ENCODE results near the gene SLC27A1. TPM values are rescaled to one million over a fixed set of nuclear protein-coding genes. Genes with fewer than 3 reads are reported as not detected.

The SLC27A1 gene
- total and polyA plus RNA-seq, 4 donors = 2.4 to 7.4 (median 4.0) TPM

- Histone ChIP-seq H3K4me3 (ENCODE audit: low read depth in 1 of 3, low read length in 3 of 3) (no peak overlapping the region), H3K4me1 (ENCODE audit: control insufficient read depth in 4 of 4, insufficient read depth in 4 of 4, low read length in 3 of 4) (no peaks in the 10 kb centered on the region), H3K9me3 (ENCODE audit: control insufficient read depth in 4 of 4, low read length in 3 of 4) (peaks cover 0 to 6% (median 3%) of the 10 kb centered on the region in 4 donors), H3K27me3 (ENCODE audit: control insufficient read depth in 4 of 4, insufficient read depth in 4 of 4, low read length in 3 of 4) (peaks cover 0 to 5% (median 0%) of the 10 kb centered on the region in 4 donors), H3K36me3 (ENCODE audit: control insufficient read depth in 4 of 4, insufficient read depth in 3 of 4, low read depth in 1 of 4, low read length in 3 of 4) (no peaks in the 10 kb centered on the region), H3K9ac (ENCODE audit: low read depth in 1 of 2, low read length in 2 of 2) (no peak overlapping the region), H3K27ac (ENCODE audit: low read depth in 1 of 2, low read length in 2 of 2) (no peak overlapping the region)
- TF ChIP-seq CTCF (IDR thresholded peaks at IDR 0.05; ENCODE audit: low read depth, low read length, missing input control) (no peak), HNF4G (IDR thresholded peaks at IDR 0.05) (no peak), GABPA (IDR thresholded peaks at IDR 0.05 in 1 of 2, conservative IDR thresholded peaks at IDR 0.05 in 1 of 2) (no peak), ATF3 (IDR thresholded peaks at IDR 0.05) (no peak), FOXA2 (IDR thresholded peaks at IDR 0.05) (no peak), EGR1 (IDR thresholded peaks at IDR 0.05; ENCODE audit: low read depth in 2 of 2) (no peak), MAX (IDR thresholded peaks at IDR 0.05) (no peak), YY1 (IDR thresholded peaks at IDR 0.05) (no peak), JUND (IDR thresholded peaks at IDR 0.05) (no peak), TAF1 (conservative IDR thresholded peaks at IDR 0.05) (no peak), RAD21 (IDR thresholded peaks at IDR 0.05) (no peak), FOXA1 (IDR thresholded peaks at IDR 0.05) (no peak)
- 77% methylated on average over 10 of the region's 10 CpGs for WGBS
- no peak for DNase-seq (ENCODE audit: low spot score)
Observed at GRCh38 chr19:17527326-17527725, 57.0 kb downstream of the SLC27A1 start.

- no peak for TF ChIP-seq SP1 (IDR thresholded peaks at IDR 0.05)
- no peak for TF ChIP-seq REST (IDR thresholded peaks at IDR 0.05)
- TF ChIP-seq NR2F2 (IDR thresholded peaks at IDR 0.05) = no peak
- no peak for TF ChIP-seq RAD21 (IDR thresholded peaks at IDR 0.05)
- TF ChIP-seq ZBTB33 (IDR thresholded peaks at IDR 0.05) = no peak
- no peak for TF ChIP-seq FOXA2 (IDR thresholded peaks at IDR 0.05)
- no peak for TF ChIP-seq MAX (IDR thresholded peaks at IDR 0.05)
- no peak for TF ChIP-seq YY1 (IDR thresholded peaks at IDR 0.05)
- no peak for TF ChIP-seq RXRA (IDR thresholded peaks at IDR 0.05)
- TF ChIP-seq CTCF (IDR thresholded peaks at IDR 0.05; ENCODE audit: low read depth, low read length, missing input control) = no peak
- TF ChIP-seq HNF4G (IDR thresholded peaks at IDR 0.05) = no peak
- no peak for TF ChIP-seq JUND (IDR thresholded peaks at IDR 0.05)
- TF ChIP-seq FOXA1 (IDR thresholded peaks at IDR 0.05) = no peak
- TF ChIP-seq GABPA (IDR thresholded peaks at IDR 0.05 in 1 of 2, conservative IDR thresholded peaks at IDR 0.05 in 1 of 2) = no peak
- TF ChIP-seq EGR1 (IDR thresholded peaks at IDR 0.05; ENCODE audit: low read depth in 2 of 2) = no peak
- no peak for TF ChIP-seq TAF1 (conservative IDR thresholded peaks at IDR 0.05)
- TF ChIP-seq HNF4A (conservative IDR thresholded peaks at IDR 0.05) = no peak
- TF ChIP-seq ATF3 (IDR thresholded peaks at IDR 0.05) = no peak
- H3K27ac ChIP-seq (ENCODE audit: low read depth in 1 of 2, low read length in 2 of 2) = no peak overlapping the region
- H3K9ac ChIP-seq (ENCODE audit: low read depth in 1 of 2, low read length in 2 of 2) = no peak overlapping the region
- no peaks in the 10 kb centered on the region for H3K4me1 ChIP-seq (ENCODE audit: control insufficient read depth in 4 of 4, insufficient read depth in 4 of 4, low read length in 3 of 4)
- no peak overlapping the region for H3K4me3 ChIP-seq (ENCODE audit: low read depth in 1 of 3, low read length in 3 of 3)
- 92% methylated on average over 3 of the region's 3 CpGs for WGBS
- H3K27me3 ChIP-seq (ENCODE audit: control insufficient read depth in 4 of 4, insufficient read depth in 4 of 4, low read length in 3 of 4) = peaks cover 0 to 5% (median 0%) of the 10 kb centered on the region in 4 donors
- no peak for DNase-seq (ENCODE audit: low spot score)
- peaks cover 0 to 6% (median 3%) of the 10 kb centered on the region in 4 donors for H3K9me3 ChIP-seq (ENCODE audit: control insufficient read depth in 4 of 4, low read length in 3 of 4)
- H3K36me3 ChIP-seq (ENCODE audit: control insufficient read depth in 4 of 4, insufficient read depth in 3 of 4, low read depth in 1 of 4, low read length in 3 of 4) = no peaks in the 10 kb centered on the region
Observed at GRCh38 chr19:17528610-17529009, 58.3 kb downstream of the SLC27A1 start.

All from liver (tissue), 9 donors.